Measurements from ENCODE around the gene S1PR2.

S1PR2 gene

GRCh38 chr19:10230861-10231611 is at the start of gene S1PR2:
Gene S1PR2, minus strand, starts transcription at chr19:10231331. Its CDS starts 6,426 bp downstream, at chr19:10224905.
- peak; percentile 63 to 69 for DNase-seq

- DNase-seq = no peak
Measured at GRCh38 chr19:10279737-10280442, 48.8 kb upstream of the S1PR2 start.

- DNase-seq = no peak
Measured at GRCh38 chr19:10278935-10279334, 47.8 kb upstream of the S1PR2 start.

GRCh38 chr19:10277795-10278589 is 46.9 kb upstream of the S1PR2 start:
- no peak for DNase-seq

- DNase-seq = no peak
Measured at GRCh38 chr19:10274589-10274988, 43.5 kb upstream of the S1PR2 start.

GRCh38 chr19:10271543-10272086 is 40.5 kb upstream of the S1PR2 start:
- no peak for DNase-seq

GRCh38 chr19:10270616-10271394 is 39.7 kb upstream of the S1PR2 start, which contains the start of gene ICAM1:
Gene ICAM1, plus strand, starts transcription at chr19:10271120. Its CDS starts 40 bp downstream, at chr19:10271160.
- peak; percentile 30 to 49 for DNase-seq

GRCh38 chr19:10270180-10270615 is 39.1 kb upstream of the S1PR2 start:
- no peak for DNase-seq

GRCh38 chr19:10269333-10270179 is 38.4 kb upstream of the S1PR2 start:
- DNase-seq = peak in 1 of 2 experiments; percentile 57

- DNase-seq = no peak
Measured at GRCh38 chr19:10268071-10268470, 36.9 kb upstream of the S1PR2 start.

- no peak for DNase-seq
Measured at GRCh38 chr19:10266706-10267105, 35.6 kb upstream of the S1PR2 start.

- no peak for DNase-seq
Measured at GRCh38 chr19:10262771-10263170, 31.6 kb upstream of the S1PR2 start.

- DNase-seq = no peak
Measured at GRCh38 chr19:10260141-10260584, 29.0 kb upstream of the S1PR2 start.

GRCh38 chr19:10259162-10259905 is 28.2 kb upstream of the S1PR2 start:
- DNase-seq = peak; percentile 73 to 76

- DNase-seq = no peak
Measured at GRCh38 chr19:10258080-10258710, 27.1 kb upstream of the S1PR2 start.

- no peak for DNase-seq
Measured at GRCh38 chr19:10256970-10257615, 26.0 kb upstream of the S1PR2 start.

GRCh38 chr19:10256551-10256950 is 25.4 kb upstream of the S1PR2 start:
- no peak for DNase-seq

- DNase-seq = no peak
Measured at GRCh38 chr19:10255358-10255757, 24.2 kb upstream of the S1PR2 start.

- no peak for DNase-seq
Measured at GRCh38 chr19:10254244-10254643, 23.1 kb upstream of the S1PR2 start.

All from SW 1271 (cell line).